ENCODE results near the gene CNKSR2. TPM values are rescaled to one million over a fixed set of nuclear protein-coding genes. Genes with fewer than 3 reads are reported as not detected.

Gene CNKSR2
- total RNA-seq, 1 experiment from 2014 or later: 52.9 TPM

DNA sequence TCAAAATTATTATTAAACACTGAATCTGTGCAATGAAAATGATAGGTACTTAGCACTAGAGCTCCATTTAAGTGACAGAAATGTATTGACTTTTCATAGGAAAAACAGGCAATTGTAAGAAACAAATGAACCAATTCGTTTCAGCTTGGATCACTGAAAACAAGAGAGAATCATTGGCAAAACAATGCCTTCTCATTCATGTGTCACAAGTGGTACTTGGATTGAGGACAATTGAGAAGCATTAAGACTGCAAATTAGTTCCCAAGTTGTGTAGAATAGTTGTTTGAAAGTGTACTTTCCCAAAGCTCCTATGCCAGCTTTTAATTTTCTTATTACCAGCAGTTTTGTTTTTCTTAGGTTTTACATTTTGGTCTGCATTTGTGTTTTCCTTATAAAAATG, 20.6 kb downstream of the CNKSR2 start:
- no peak overlapping the region for H4K91ac ChIP-seq (ENCODE audit: insufficient read length, low read depth, low read length)
- H3K79me2 ChIP-seq (ENCODE audit: insufficient read depth, low read length): no peaks in the 10 kb centered on the region
- H2BK15ac ChIP-seq (ENCODE audit: low read depth, low read length): no peak overlapping the region
- no peak for DNase-seq
- no peaks in the 10 kb centered on the region for H3K27me3 Mint-ChIP-seq (ENCODE audit: low read depth)
- H3K4me1 ChIP-seq (ENCODE audit: insufficient read depth, low read length): no peaks in the 10 kb centered on the region; the same call in 1 of the 2 replicates
- H4K20me1 ChIP-seq (ENCODE audit: control insufficient read depth, insufficient read depth, insufficient read length): no peaks in the 10 kb centered on the region
- H3K4ac ChIP-seq (ENCODE audit: low read depth, low read length): no peak overlapping the region
- no peak overlapping the region for H2BK20ac ChIP-seq (ENCODE audit: low read depth, low read length, poor library complexity, severe bottlenecking)
- no peak overlapping the region for H2BK5ac ChIP-seq (ENCODE audit: insufficient read length, low read length)
- no peak overlapping the region for H3K18ac ChIP-seq (ENCODE audit: insufficient read length, low read depth, low read length)
- no peak overlapping the region for H3K27ac ChIP-seq (ENCODE audit: insufficient read length, low read depth, low read length)
- H3K79me1 ChIP-seq (ENCODE audit: insufficient read depth, low read depth, low read length, poor library complexity, severe bottlenecking): no peaks in the 10 kb centered on the region
- H3K4me3 Mint-ChIP-seq: peak overlapping the region in 1 of 2 experiments; percentile 19; a peak in 1 of 5 replicates
- peaks cover 24% of the 10 kb centered on the region for H3K9me3 ChIP-seq (ENCODE audit: control insufficient read depth, low read depth, low read length)
- no CpG with 5 or more reads among the region's 1 CpG for WGBS (ENCODE audit: extremely low coverage, insufficient read length, low lambda C conversion rate)
- no peak overlapping the region for H3T11ph ChIP-seq (ENCODE audit: low read length)
- TF ChIP-seq, protein P1, sequence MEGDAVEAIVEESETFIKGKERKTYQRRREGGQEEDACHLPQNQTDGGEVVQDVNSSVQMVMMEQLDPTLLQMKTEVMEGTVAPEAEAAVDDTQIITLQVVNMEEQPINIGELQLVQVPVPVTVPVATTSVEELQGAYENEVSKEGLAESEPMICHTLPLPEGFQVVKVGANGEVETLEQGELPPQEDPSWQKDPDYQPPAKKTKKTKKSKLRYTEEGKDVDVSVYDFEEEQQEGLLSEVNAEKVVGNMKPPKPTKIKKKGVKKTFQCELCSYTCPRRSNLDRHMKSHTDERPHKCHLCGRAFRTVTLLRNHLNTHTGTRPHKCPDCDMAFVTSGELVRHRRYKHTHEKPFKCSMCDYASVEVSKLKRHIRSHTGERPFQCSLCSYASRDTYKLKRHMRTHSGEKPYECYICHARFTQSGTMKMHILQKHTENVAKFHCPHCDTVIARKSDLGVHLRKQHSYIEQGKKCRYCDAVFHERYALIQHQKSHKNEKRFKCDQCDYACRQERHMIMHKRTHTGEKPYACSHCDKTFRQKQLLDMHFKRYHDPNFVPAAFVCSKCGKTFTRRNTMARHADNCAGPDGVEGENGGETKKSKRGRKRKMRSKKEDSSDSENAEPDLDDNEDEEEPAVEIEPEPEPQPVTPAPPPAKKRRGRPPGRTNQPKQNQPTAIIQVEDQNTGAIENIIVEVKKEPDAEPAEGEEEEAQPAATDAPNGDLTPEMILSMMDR (conservative IDR thresholded peaks at IDR 0.05): no peak
- H3K23ac ChIP-seq (ENCODE audit: insufficient read length, low read depth, low read length): no peak overlapping the region
- H4K5ac ChIP-seq (ENCODE audit: insufficient read length, low read depth, low read length): no peak overlapping the region
- peaks cover 24 to 28% of the 10 kb centered on the region in 2 experiments for H3K9me3 Mint-ChIP-seq
- no peak overlapping the region for H3K14ac ChIP-seq (ENCODE audit: insufficient read depth, low read length)
- no peak overlapping the region for H2AK5ac ChIP-seq (ENCODE audit: insufficient read length, low read length)
- no peak overlapping the region for H3K56ac ChIP-seq (ENCODE audit: insufficient read length, low read depth, low read length)
- H3K27ac Mint-ChIP-seq: no peak overlapping the region
- no peak overlapping the region for H2BK12ac ChIP-seq (ENCODE audit: insufficient read length, low read depth, low read length)
- no peaks in the 10 kb centered on the region for H3K27me3 ChIP-seq (ENCODE audit: insufficient read depth, low read length)
- H3K4me2 ChIP-seq (ENCODE audit: insufficient read depth, insufficient read length, low read length): no peak overlapping the region
- H2BK120ac ChIP-seq (ENCODE audit: low read depth, low read length, poor library complexity, severe bottlenecking): no peak overlapping the region
- H3K23me2 ChIP-seq (ENCODE audit: insufficient read length, low read depth, low read length, poor library complexity, severe bottlenecking): no peaks in the 10 kb centered on the region
- H3K9ac ChIP-seq (ENCODE audit: extremely low read depth, insufficient read length, low read length): no peak overlapping the region
- peaks cover 50 to 55% of the 10 kb centered on the region in 2 experiments for H3K4me1 Mint-ChIP-seq
- H2AFZ ChIP-seq (ENCODE audit: low read length): no peak overlapping the region
- H4K8ac ChIP-seq (replicated peaks; ENCODE audit: insufficient read length, low read depth, low read length): no peak overlapping the region
- H3K36me3 Mint-ChIP-seq (ENCODE audit: insufficient read depth in 1 of 3, low read depth in 3 of 3): peaks cover 26 to 33% (median 28%) of the 10 kb centered on the region in 3 experiments
